Effector memory CD8-positive, alpha-beta T cell (primary cell): ENCODE results near the gene HDDC2.
A peak's percentile ranks its signal among the peaks of the same experiment; 100 is the strongest.

Experiments used
- ATAC-seq: fragments of 150-1000 bp; cut with Tn5 transposase; replicated peaks from 2 replicates; pipeline ENCODE4 v1.10.0; 2021; ENCODE audit warnings: mild to moderate bottlenecking, moderate library complexity
- DNase-seq, 3 experiments: peaks; one replicate each; pipeline ENCODE4 v3.0.0; 2021
- H3K27ac Mint-ChIP-seq, 2 donors: one replicate each; pipeline ENCODE4 v1.8.0; 2022; ENCODE audit warnings: mild to moderate bottlenecking in 2 of 2, mixed read lengths in 2 of 2, moderate library complexity in 2 of 2
- H3K27me3 Mint-ChIP-seq, 2 donors: one replicate each; pipeline ENCODE4 v1.8.0; 2022; ENCODE audit warnings: mixed read lengths in 2 of 2
- H3K36me3 Mint-ChIP-seq: one replicate; pipeline ENCODE4 v1.8.0; 2022; ENCODE audit warnings: mild to moderate bottlenecking, moderate library complexity, mixed read lengths; ENCODE audit not compliant: insufficient read depth
- H3K4me1 Mint-ChIP-seq, 2 donors: one replicate each; pipeline ENCODE4 v1.8.0; 2022; ENCODE audit warnings: low read depth in 2 of 2, mixed read lengths in 2 of 2
- H3K4me3 Mint-ChIP-seq, 2 donors: one replicate each; pipeline ENCODE4 v1.8.0; 2022; ENCODE audit warnings: mild to moderate bottlenecking in 2 of 2, mixed read lengths in 2 of 2, moderate library complexity in 2 of 2
- H3K9me3 Mint-ChIP-seq, 2 donors: one replicate each; pipeline ENCODE4 v1.8.0; 2022; ENCODE audit warnings: mixed read lengths in 2 of 2

HDDC2 gene

GRCh38 chr6:125315548-125315947 is 13.8 kb upstream of the HDDC2 start:
- Mint-ChIP-seq H3K36me3 (no peaks in the 10 kb centered on the region), H3K27me3 (peaks cover 8 to 13% of the 10 kb centered on the region in 2 donors)

GRCh38 chr6:125314009-125314581 is 12.3 kb upstream of the HDDC2 start:
- DNase-seq, result peak in 2 of 3 experiments; percentile 8 to 15
- H3K27me3 Mint-ChIP-seq, result peaks cover 8 to 23% of the 10 kb centered on the region in 2 donors
- H3K4me1 Mint-ChIP-seq, result peaks cover 0 to 2% of the 10 kb centered on the region in 2 donors
- H3K9me3 Mint-ChIP-seq, result no peaks in the 10 kb centered on the region
- no peaks in the 10 kb centered on the region for H3K36me3 Mint-ChIP-seq
- H3K27ac Mint-ChIP-seq, result no peak overlapping the region
- no peak overlapping the region for H3K4me3 Mint-ChIP-seq
- peak; percentile 59 for ATAC-seq

More at GRCh38 chr6:125315548-125315947, 13.8 kb upstream of the HDDC2 start:
- Mint-ChIP-seq H3K27ac (no peak overlapping the region), H3K4me3 (no peak overlapping the region), H3K4me1 (peaks cover 0 to 2% of the 10 kb centered on the region in 2 donors), H3K9me3 (no peaks in the 10 kb centered on the region)
- DNase-seq, result no peak
- no peak for ATAC-seq

DNA sequence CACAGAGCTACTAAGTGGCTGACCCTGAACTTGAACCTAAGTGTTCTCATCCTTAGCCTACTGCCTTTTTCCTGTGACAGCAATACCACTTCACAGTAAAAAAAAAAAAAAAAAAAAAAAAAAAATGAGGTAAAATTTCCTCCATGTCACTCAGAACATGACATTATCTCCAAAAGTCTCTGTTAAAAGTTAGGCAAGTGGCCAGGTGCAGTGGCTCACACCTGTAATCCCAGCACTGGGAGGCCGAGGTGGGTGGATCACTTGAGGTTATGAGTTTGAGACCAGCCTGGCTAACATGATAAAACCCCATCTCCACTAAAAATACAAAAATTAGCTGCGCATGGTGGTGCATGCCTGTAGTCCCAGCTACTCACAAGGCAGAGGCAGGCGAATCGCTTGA is 11.2 kb upstream of the HDDC2 start:
- peaks cover 0 to 4% of the 10 kb centered on the region in 2 donors for H3K4me1 Mint-ChIP-seq
- ATAC-seq (no peak), DNase-seq (no peak)
- no peak overlapping the region for H3K27ac Mint-ChIP-seq
- H3K36me3 Mint-ChIP-seq, result no peaks in the 10 kb centered on the region
- no peaks in the 10 kb centered on the region for H3K9me3 Mint-ChIP-seq
- H3K4me3 Mint-ChIP-seq, result no peak overlapping the region
- peaks cover 8 to 31% of the 10 kb centered on the region in 2 donors for H3K27me3 Mint-ChIP-seq

DNA sequence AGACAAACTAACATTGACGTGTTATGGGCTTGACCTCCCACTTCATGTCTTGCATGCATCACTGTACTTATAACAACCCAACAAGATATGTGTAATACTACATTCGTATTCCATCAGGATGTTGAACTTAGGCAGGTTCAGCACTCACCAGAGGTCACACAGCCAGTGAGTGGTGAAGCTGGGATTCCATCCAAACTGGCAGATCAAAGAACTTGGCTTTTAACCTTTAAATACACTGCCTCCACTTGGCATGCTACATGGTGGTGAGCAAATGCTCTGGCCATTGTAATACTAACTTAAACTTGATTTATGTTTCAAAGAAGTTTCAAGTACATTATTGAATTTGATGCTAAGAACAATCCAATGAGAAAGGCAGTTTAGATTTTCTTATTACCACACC is 10.7 kb upstream of the HDDC2 start:
- no peaks in the 10 kb centered on the region for H3K9me3 Mint-ChIP-seq
- H3K27me3 Mint-ChIP-seq, result peaks cover 8 to 31% of the 10 kb centered on the region in 2 donors
- ATAC-seq, result no peak
- no peaks in the 10 kb centered on the region for H3K36me3 Mint-ChIP-seq
- DNase-seq, result no peak
- peaks cover 0 to 5% of the 10 kb centered on the region in 2 donors for H3K4me1 Mint-ChIP-seq
- H3K4me3 Mint-ChIP-seq, result no peak overlapping the region
- no peak overlapping the region for H3K27ac Mint-ChIP-seq

DNA sequence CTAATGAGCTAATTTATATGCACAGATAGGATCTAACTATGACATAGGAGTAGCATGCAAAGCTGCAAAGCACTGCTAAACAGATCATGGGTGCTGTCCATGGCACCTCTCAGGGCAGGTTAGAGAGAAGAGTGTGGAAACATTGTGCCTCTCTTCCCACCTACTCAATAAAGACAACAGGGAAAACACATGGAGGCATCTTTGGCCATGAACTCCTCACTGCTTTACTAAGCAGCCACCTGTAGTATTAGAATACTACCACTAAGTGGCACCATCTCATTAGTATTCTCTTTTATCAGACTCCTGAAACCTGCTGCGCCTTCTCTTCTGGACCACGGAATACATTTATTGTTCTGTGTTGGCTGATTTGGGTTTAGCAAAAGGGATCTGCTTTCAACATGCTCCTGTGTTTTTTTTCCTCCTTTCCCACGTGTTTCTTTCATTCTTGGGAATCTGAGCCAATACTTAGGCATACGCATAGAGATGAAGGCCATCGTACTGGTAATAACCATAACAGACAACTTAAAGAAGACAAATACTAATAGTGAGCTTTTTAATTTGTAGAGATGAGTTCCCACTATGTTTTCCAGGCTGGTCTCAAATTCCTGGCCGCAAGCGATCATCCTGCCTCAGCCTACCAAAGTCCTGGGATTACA is 9.4 kb upstream of the HDDC2 start:
- Mint-ChIP-seq H3K27ac (no peak overlapping the region), H3K4me1 (peaks cover 0 to 5% of the 10 kb centered on the region in 2 donors), H3K27me3 (peaks cover 16 to 37% of the 10 kb centered on the region in 2 donors), H3K9me3 (no peaks in the 10 kb centered on the region), H3K36me3 (no peaks in the 10 kb centered on the region), H3K4me3 (no peak overlapping the region)
- DNase-seq (peak; percentile 15 to 27 (median 15)), ATAC-seq (peak; percentile 90)

GRCh38 chr6:125307964-125308615 is 6.3 kb upstream of the HDDC2 start:
- no peak overlapping the region for H3K27ac Mint-ChIP-seq
- no peak for ATAC-seq
- peaks cover 6 to 10% of the 10 kb centered on the region in 2 donors for H3K4me1 Mint-ChIP-seq
- no peaks in the 10 kb centered on the region for H3K36me3 Mint-ChIP-seq
- no peak overlapping the region for H3K4me3 Mint-ChIP-seq
- no peak for DNase-seq
- peaks cover 30 to 48% of the 10 kb centered on the region in 2 donors for H3K27me3 Mint-ChIP-seq
- H3K9me3 Mint-ChIP-seq, result no peaks in the 10 kb centered on the region

DNA sequence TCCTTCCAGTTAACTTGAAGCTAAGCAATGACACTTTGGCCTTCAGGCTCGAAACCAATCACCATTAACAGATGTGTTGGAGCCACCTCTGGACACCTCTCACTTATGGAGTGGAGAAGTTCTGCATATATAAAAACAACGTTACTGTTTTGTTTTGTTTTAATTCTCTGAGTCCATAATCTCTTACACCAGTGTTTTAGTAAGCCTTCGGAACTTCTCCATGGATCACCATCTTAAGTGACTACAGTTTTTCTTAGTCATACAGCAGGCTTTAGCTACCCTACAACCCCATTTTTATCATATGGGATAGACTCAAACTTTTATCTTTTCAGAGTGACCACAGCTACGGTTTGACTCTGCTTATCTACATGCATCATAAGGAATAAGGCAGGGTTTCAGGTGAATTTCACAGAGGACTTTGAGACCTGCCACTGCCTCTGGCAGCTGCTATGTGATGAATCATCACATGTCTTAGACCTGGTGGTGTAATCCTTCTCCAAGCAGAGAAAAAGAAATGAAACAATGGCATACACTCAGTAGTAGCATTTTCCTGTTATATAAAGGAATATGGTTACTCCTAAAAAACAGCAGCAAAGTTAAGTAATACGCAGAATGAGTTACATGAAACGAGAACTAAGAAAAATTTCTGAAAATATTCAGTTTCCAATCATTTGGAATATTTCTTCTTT is 5.5 kb upstream of the HDDC2 start:
- H3K4me1 Mint-ChIP-seq, result peaks cover 13 to 14% of the 10 kb centered on the region in 2 donors
- no peak for DNase-seq
- no peak for ATAC-seq

DNA sequence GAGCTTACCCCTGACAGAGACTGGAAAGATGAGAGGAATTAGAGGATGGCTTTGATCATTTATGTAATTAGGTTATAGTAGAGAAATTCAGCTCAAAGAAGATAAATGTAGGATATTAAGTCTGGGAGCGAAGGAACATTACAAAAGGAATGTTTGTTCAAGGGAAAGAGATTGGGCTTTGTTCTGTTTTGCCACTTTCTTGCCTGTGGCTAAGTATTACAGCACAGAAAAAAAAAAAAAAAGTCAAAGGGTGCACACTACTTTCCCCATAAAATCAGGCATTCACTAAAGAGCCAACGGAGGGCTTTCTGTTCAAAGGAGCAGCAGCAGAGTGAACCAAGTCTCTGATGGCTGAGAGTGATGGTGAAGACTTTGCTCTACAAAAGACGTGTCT is 5.0 kb upstream of the HDDC2 start:
- H3K27me3 Mint-ChIP-seq, result peaks cover 22 to 36% of the 10 kb centered on the region in 2 donors
- no peak overlapping the region for H3K27ac Mint-ChIP-seq
- DNase-seq (no peak), ATAC-seq (no peak)
- no peaks in the 10 kb centered on the region for H3K9me3 Mint-ChIP-seq
- H3K4me1 Mint-ChIP-seq, result peaks cover 16 to 17% of the 10 kb centered on the region in 2 donors
- no peak overlapping the region for H3K4me3 Mint-ChIP-seq
- H3K36me3 Mint-ChIP-seq, result no peaks in the 10 kb centered on the region

More for the DNA sequence above, 5.5 kb upstream of the HDDC2 start:
- H3K4me3 Mint-ChIP-seq, result no peak overlapping the region
- no peaks in the 10 kb centered on the region for H3K36me3 Mint-ChIP-seq
- no peak overlapping the region for H3K27ac Mint-ChIP-seq
- no peaks in the 10 kb centered on the region for H3K9me3 Mint-ChIP-seq
- peaks cover 26 to 40% of the 10 kb centered on the region in 2 donors for H3K27me3 Mint-ChIP-seq

DNA sequence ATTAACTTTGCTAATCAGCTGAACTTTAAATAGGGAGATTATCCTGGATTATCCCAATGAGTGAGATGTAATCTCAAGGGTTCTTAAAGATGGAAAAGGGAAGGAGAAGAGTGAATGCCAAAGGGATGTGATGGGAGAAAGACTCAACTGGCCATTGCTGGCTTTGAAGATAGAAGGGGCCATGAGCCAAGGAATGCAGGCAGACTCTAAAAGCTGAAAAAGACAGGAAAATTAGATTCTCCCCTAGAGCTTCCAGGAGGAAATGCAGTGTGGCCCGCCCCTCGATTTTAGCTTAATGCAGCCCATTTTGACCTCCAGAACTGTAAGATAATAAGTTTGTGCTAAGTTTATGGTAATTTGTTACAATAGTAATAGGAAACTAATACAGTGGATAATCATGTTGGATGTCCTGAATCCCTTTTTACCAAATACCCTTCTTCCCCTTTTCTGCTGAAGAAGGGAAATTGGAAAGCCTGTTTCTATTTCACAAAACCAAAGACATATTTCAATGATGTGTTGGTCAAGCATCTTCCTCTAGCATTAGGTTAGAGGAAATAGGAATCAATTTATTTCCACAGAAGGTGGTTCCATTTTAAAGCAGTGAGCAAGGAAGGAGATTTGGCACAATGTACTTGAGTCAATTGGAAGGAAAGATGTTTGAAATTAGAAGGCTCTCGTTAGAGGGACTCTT is 3.3 kb upstream of the HDDC2 start:
- H3K36me3 Mint-ChIP-seq, result peaks cover 6% of the 10 kb centered on the region

GRCh38 chr6:125303512-125303854 is 1.7 kb upstream of the HDDC2 start:
- peak overlapping the region; percentile 39 to 63 for H3K27ac Mint-ChIP-seq
- DNase-seq, result no peak
- peaks cover 36 to 42% of the 10 kb centered on the region in 2 donors for H3K4me1 Mint-ChIP-seq
- H3K4me3 Mint-ChIP-seq, result no peak overlapping the region
- peaks cover 21 to 22% of the 10 kb centered on the region in 2 donors for H3K27me3 Mint-ChIP-seq
- peaks cover 14% of the 10 kb centered on the region for H3K36me3 Mint-ChIP-seq
- H3K9me3 Mint-ChIP-seq, result no peaks in the 10 kb centered on the region
- no peak for ATAC-seq

More for the DNA sequence above, 3.3 kb upstream of the HDDC2 start:
- no peak overlapping the region for H3K27ac Mint-ChIP-seq
- DNase-seq, result no peak
- H3K4me3 Mint-ChIP-seq, result no peak overlapping the region
- ATAC-seq, result no peak
- peaks cover 23 to 27% of the 10 kb centered on the region in 2 donors for H3K4me1 Mint-ChIP-seq
- H3K9me3 Mint-ChIP-seq, result no peaks in the 10 kb centered on the region
- peaks cover 22 to 32% of the 10 kb centered on the region in 2 donors for H3K27me3 Mint-ChIP-seq

- peak; percentile 40 for ATAC-seq
- Mint-ChIP-seq H3K9me3 (no peaks in the 10 kb centered on the region), H3K4me1 (peaks cover 37 to 46% of the 10 kb centered on the region in 2 donors)
These were observed 1.2 kb upstream of the HDDC2 start for GRCh38 chr6:125302840-125303511.

DNA sequence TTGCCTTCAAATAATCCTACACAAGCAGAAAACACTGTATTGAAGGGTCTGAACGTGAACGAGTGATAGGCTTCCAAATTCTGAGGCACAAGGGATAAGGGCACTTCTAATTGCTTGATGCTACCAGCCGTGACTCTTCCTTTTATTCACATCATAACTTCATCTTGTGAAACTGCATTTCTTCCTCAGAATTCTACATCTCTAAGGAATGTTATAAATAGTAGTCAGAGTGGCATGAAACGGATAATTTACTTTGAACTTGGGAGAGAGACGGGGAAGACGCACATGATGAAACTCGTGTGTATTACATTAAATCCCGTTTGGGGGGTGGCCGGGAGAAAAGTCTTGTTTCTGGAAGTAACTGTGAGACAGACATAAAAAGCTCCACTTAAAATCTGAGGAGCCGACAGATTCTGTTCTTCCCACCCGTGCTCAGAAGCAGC is 754 bp downstream of the HDDC2 start:
- peak overlapping the region; percentile 75 to 92 for H3K4me3 Mint-ChIP-seq
- DNase-seq, result no peak

More at GRCh38 chr6:125302840-125303511, 1.2 kb upstream of the HDDC2 start:
- Mint-ChIP-seq H3K36me3 (peaks cover 17% of the 10 kb centered on the region), H3K4me3 (peak overlapping the region; percentile 75 to 92), H3K27ac (peak overlapping the region; percentile 39 to 96), H3K27me3 (peaks cover 18 to 22% of the 10 kb centered on the region in 2 donors)
- DNase-seq, result no peak

More for the DNA sequence above, 754 bp downstream of the HDDC2 start:
- peaks cover 12 to 13% of the 10 kb centered on the region in 2 donors for H3K27me3 Mint-ChIP-seq
- no peaks in the 10 kb centered on the region for H3K9me3 Mint-ChIP-seq
- no peak for ATAC-seq
- H3K36me3 Mint-ChIP-seq, result peaks cover 24% of the 10 kb centered on the region
- H3K4me1 Mint-ChIP-seq, result peaks cover 44 to 55% of the 10 kb centered on the region in 2 donors
- H3K27ac Mint-ChIP-seq, result peak overlapping the region; percentile 65 to 96
